GM20431 (cell line): Measurements from ENCODE around the gene GRIK1.

ENCODE experiments used
- in situ Hi-C: fragments of 300-500 bp; cut with MseI, MboI; formaldehyde crosslinking; loops from one replicate; pipeline ENCODE4 v1.15.0; 2020; ENCODE audit warnings: low sequenced_read_pairs; ENCODE audit not compliant: unreplicated experiment

GRIK1 gene

GRCh38 chr21:29730281-29730680, 209.5 kb downstream of the GRIK1 start:
- in situ Hi-C loops, result no loop called here

GRCh38 chr21:29726044-29726443, 213.8 kb downstream of the GRIK1 start:
- in situ Hi-C loops, result no loop called here

GRCh38 chr21:29725025-29725736, 214.6 kb downstream of the GRIK1 start:
- in situ Hi-C loops, result no loop called here

GRCh38 chr21:29721964-29722363, 217.8 kb downstream of the GRIK1 start:
- in situ Hi-C loops, result no loop called here

- in situ Hi-C loops, result no loop called here
Measured at GRCh38 chr21:29721221-29721620, 218.6 kb downstream of the GRIK1 start.

GRCh38 chr21:29719521-29719920, 220.3 kb downstream of the GRIK1 start:
- in situ Hi-C loops, result no loop called here

GRCh38 chr21:29718081-29718815, 221.5 kb downstream of the GRIK1 start:
- in situ Hi-C loops, result no loop called here

- in situ Hi-C loops, result no loop called here
Measured at GRCh38 chr21:29717659-29718058, 222.1 kb downstream of the GRIK1 start.

- in situ Hi-C loops, result no loop called here
Measured at GRCh38 chr21:29716753-29717152, 223.0 kb downstream of the GRIK1 start.

GRCh38 chr21:29715089-29715488, 224.7 kb downstream of the GRIK1 start:
- in situ Hi-C loops, result no loop called here

- in situ Hi-C loops, result no loop called here
Measured at GRCh38 chr21:29712818-29713217, 227.0 kb downstream of the GRIK1 start.

- in situ Hi-C loops, result no loop called here
Measured at GRCh38 chr21:29711236-29711635, 228.6 kb downstream of the GRIK1 start.

- in situ Hi-C loops, result no loop called here
Measured at GRCh38 chr21:29710498-29710897, 229.3 kb downstream of the GRIK1 start.

- in situ Hi-C loops, result no loop called here
Measured at GRCh38 chr21:29708401-29708800, 231.4 kb downstream of the GRIK1 start.

GRCh38 chr21:29704719-29705118, 235.1 kb downstream of the GRIK1 start:
- in situ Hi-C loops, result no loop called here

GRCh38 chr21:29701676-29702075, 238.1 kb downstream of the GRIK1 start:
- in situ Hi-C loops, result no loop called here

- in situ Hi-C loops, result no loop called here
Measured at GRCh38 chr21:29697555-29698193, 242.1 kb downstream of the GRIK1 start.

- in situ Hi-C loops, result no loop called here
Measured at GRCh38 chr21:29696937-29697336, 242.9 kb downstream of the GRIK1 start.

- in situ Hi-C loops, result no loop called here
Measured at GRCh38 chr21:29691616-29692491, 247.9 kb downstream of the GRIK1 start.

- in situ Hi-C loops, result no loop called here
Measured at GRCh38 chr21:29689753-29690152, 250.0 kb downstream of the GRIK1 start.
